Measurements from ENCODE around the gene MCM9. TPM values are rescaled to one million over a fixed set of nuclear protein-coding genes. Genes with fewer than 3 reads are reported as not detected.
A peak's percentile ranks its signal among the peaks of the same experiment; 100 is the strongest.

Gene MCM9
- 10.4 TPM for polyA plus RNA-seq (2012; ENCODE audit: insufficient read length, low read depth)

DNA sequence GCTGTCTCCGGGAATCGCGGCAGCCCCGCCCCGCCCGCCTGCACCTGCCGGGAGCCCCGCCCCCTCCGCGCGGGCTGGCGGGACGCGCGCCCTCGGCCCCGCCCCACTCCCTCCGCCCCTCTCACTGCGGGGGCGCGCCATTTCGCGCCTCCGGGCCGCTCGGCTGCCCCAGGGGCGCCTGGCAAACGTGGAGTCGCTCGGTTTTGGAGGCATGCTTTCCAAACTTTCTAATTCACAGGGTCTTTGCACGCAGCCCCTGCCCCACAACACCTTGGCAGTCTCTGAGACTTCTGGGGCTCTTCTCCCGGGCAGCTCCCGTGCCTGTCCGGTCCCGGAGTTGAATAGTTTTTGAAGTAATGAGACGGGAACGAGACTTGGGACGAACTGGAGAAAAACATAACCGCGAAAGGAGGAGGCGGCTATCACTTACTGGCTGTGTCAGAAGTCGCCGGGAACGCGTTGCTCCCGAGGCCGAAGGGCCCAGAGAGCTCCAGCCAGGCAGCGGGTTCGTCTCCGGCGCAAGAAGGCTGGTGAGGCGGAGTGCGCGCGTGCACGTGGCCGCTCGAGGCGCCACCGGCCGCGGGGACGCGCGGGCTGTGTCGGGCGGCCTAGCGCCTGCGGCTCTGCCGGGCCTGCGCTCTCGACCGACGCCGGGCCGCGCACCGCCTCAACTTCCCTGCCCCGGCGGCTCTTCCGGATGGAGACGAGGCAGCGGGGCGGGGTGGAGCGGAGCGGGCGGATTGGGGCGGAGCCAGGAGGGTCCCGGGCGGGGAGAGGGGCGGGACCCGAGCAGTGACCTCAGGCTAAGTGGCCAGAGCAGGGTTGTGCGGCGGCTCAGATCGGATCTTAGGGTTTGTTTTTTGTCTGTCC lies at the start of gene MCM9:
TSS of gene MCM9 (minus strand) at position 699 of the 870 bp plus-strand sequence. CDS start 3,436 bp downstream, outside the sequence.
- TF ChIP-seq FOXP2 (optimal IDR thresholded peaks at IDR 0.05; ENCODE audit: borderline replicate concordance, extremely low read depth, extremely low read length, insufficient read depth) (peak; percentile 54), REST (IDR thresholded peaks at IDR 0.05; ENCODE audit: insufficient read depth in 1 of 2, low read depth in 2 of 2, low read length in 2 of 2) (0 out of 4 replicates have a peak, but pooled peaks of 1 of the 2 experiments have one; percentile 28), SIN3A (IDR thresholded peaks at IDR 0.05; ENCODE audit: borderline replicate concordance, insufficient read depth, low read length) (0 out of 2 replicates have a peak, but pooled peaks have one; percentile 26), POLR2AphosphoS5 (IDR thresholded peaks at IDR 0.05; ENCODE audit: low read depth, low read length) (0 out of 2 replicates have a peak, but pooled peaks have one; percentile 25), TAF1 (IDR thresholded peaks at IDR 0.05; ENCODE audit: borderline replicate concordance, insufficient read depth, low read length) (no peak)

- TF ChIP-seq POLR2AphosphoS5 (IDR thresholded peaks at IDR 0.05; ENCODE audit: low read depth, low read length) (no peak), FOXP2 (optimal IDR thresholded peaks at IDR 0.05; ENCODE audit: borderline replicate concordance, extremely low read depth, extremely low read length, insufficient read depth) (no peak), SIN3A (IDR thresholded peaks at IDR 0.05; ENCODE audit: borderline replicate concordance, insufficient read depth, low read length) (no peak), TAF1 (IDR thresholded peaks at IDR 0.05; ENCODE audit: borderline replicate concordance, insufficient read depth, low read length) (no peak), REST (IDR thresholded peaks at IDR 0.05; ENCODE audit: insufficient read depth in 1 of 2, low read depth in 2 of 2, low read length in 2 of 2) (no peak)
These were observed 49.4 kb upstream of the MCM9 start for GRCh38 chr6:118984342-118984741.

GRCh38 chr6:118982575-118982911 lies 47.6 kb upstream of the MCM9 start:
- no peak for TF ChIP-seq FOXP2 (optimal IDR thresholded peaks at IDR 0.05; ENCODE audit: borderline replicate concordance, extremely low read depth, extremely low read length, insufficient read depth)
- no peak for TF ChIP-seq TAF1 (IDR thresholded peaks at IDR 0.05; ENCODE audit: borderline replicate concordance, insufficient read depth, low read length)
- TF ChIP-seq SIN3A (IDR thresholded peaks at IDR 0.05; ENCODE audit: borderline replicate concordance, insufficient read depth, low read length), result no peak
- TF ChIP-seq POLR2AphosphoS5 (IDR thresholded peaks at IDR 0.05; ENCODE audit: low read depth, low read length), result no peak
- TF ChIP-seq REST (IDR thresholded peaks at IDR 0.05; ENCODE audit: insufficient read depth in 1 of 2, low read depth in 2 of 2, low read length in 2 of 2), result no peak

GRCh38 chr6:118981884-118982574 lies 47.1 kb upstream of the MCM9 start:
- no peak for TF ChIP-seq SIN3A (IDR thresholded peaks at IDR 0.05; ENCODE audit: borderline replicate concordance, insufficient read depth, low read length)

- TF ChIP-seq POLR2AphosphoS5 (IDR thresholded peaks at IDR 0.05; ENCODE audit: low read depth, low read length) (no peak), REST (IDR thresholded peaks at IDR 0.05; ENCODE audit: insufficient read depth in 1 of 2, low read depth in 2 of 2, low read length in 2 of 2) (no peak), TAF1 (IDR thresholded peaks at IDR 0.05; ENCODE audit: borderline replicate concordance, insufficient read depth, low read length) (no peak), FOXP2 (optimal IDR thresholded peaks at IDR 0.05; ENCODE audit: borderline replicate concordance, extremely low read depth, extremely low read length, insufficient read depth) (no peak), SIN3A (IDR thresholded peaks at IDR 0.05; ENCODE audit: borderline replicate concordance, insufficient read depth, low read length) (no peak)
These were observed 45.1 kb upstream of the MCM9 start for GRCh38 chr6:118980063-118980462.
